H1 (cell line): Measurements from ENCODE around the gene TSHZ2. TPM values are rescaled to one million over a fixed set of nuclear protein-coding genes. Genes with fewer than 3 reads are reported as not detected.

Experiments
- CTCF ChIA-PET: fragments of 300-600 bp; sonication (Branson Sonifier 250); formaldehyde crosslinking; loops from one replicate; lab custom pipeline; 2021; ENCODE audit not compliant: partially characterized antibody; lab: Charles Lee
- POLR2A ChIA-PET: fragments of 300-600 bp; sonication (Branson Sonifier 250); formaldehyde crosslinking; loops from one replicate; lab custom pipeline; 2021; ENCODE audit warnings: inconsistent platforms; ENCODE audit not compliant: partially characterized antibody; lab: Charles Lee
- DNase-seq, 2 experiments: peaks; one replicate each; pipeline versions ENCODE4 v3.0.0 to v3.0.0-alpha.2; 2010 to 2022; ENCODE audit warnings: low spot score in 2 of 2, low read depth in 1 of 2, mixed read lengths in 1 of 2
- FAIRE-seq: peaks from 2 replicates; lab custom pipeline; 2011; peaks lifted over from hg19 to GRCh38; lab: Jason Lieb, UNC
- H2AFZ ChIP-seq: 2 replicates; pipeline ENCODE4 v1.8.1; 2012; ENCODE audit warnings: low read length, inconsistent platforms
- H2AK5ac ChIP-seq: 2 replicates; pipeline ENCODE4 v1.6.1; 2013; ENCODE audit warnings: low read depth, low read length
- H2BK120ac ChIP-seq: replicated peaks from 2 replicates; pipeline ENCODE3; 2013; ENCODE audit warnings: low read depth, low read length, inconsistent platforms
- H2BK12ac ChIP-seq: 2 replicates; pipeline ENCODE4 v1.6.1; 2013; ENCODE audit warnings: low read depth, low read length
- H2BK15ac ChIP-seq: 2 replicates; pipeline ENCODE4 v1.6.1; 2013; ENCODE audit warnings: low read length
- H2BK20ac ChIP-seq: 2 replicates; pipeline ENCODE4 v1.6.1; 2013; ENCODE audit warnings: low read length
- H2BK5ac ChIP-seq: 2 replicates; pipeline ENCODE4 v1.6.1; 2013; ENCODE audit warnings: low read depth, low read length
- H3K14ac ChIP-seq: 2 replicates; pipeline ENCODE4 v1.6.1; 2013; ENCODE audit warnings: inconsistent platforms; ENCODE audit not compliant: insufficient read length
- H3K18ac ChIP-seq: 2 replicates; pipeline ENCODE4 v1.6.1; 2013; ENCODE audit warnings: low read length; ENCODE audit errors: extremely low read depth
- H3K23ac ChIP-seq: 2 replicates; pipeline ENCODE4 v1.6.1; 2013; ENCODE audit warnings: inconsistent platforms; ENCODE audit not compliant: insufficient read length
- H3K23me2 ChIP-seq: 2 replicates; pipeline ENCODE4 v1.6.1; 2013; ENCODE audit warnings: low read depth, low read length
- H3K27ac ChIP-seq: 2 replicates; pipeline ENCODE4 v1.6.1; 2011; ENCODE audit warnings: low read depth, low read length, inconsistent platforms
- H3K27me3 ChIP-seq, 4 experiments: replicated peaks in 1 of 4; 1 replicate in 1 of 4; 2 replicates in 3 of 4; pipeline versions ENCODE4 v1.6.1 to v1.8.1; 2011 to 2013; ENCODE audit warnings: low read length in 3 of 4, mild to moderate bottlenecking in 3 of 4, inconsistent platforms in 2 of 4, mixed read lengths in 2 of 4, moderate library complexity in 1 of 4; ENCODE audit not compliant: control insufficient read depth in 3 of 4, insufficient read depth in 3 of 4; ENCODE audit errors: extremely low read depth in 1 of 4
- H3K36me3 ChIP-seq, 4 experiments: 2 replicates each; pipeline versions ENCODE4 v1.6.1 to v1.8.1; 2011 to 2013; ENCODE audit warnings: mild to moderate bottlenecking in 4 of 4, low read length in 3 of 4, moderate library complexity in 2 of 4, control low read depth in 1 of 4, inconsistent platforms in 1 of 4; ENCODE audit not compliant: insufficient read depth in 4 of 4, control insufficient read depth in 2 of 4
- H3K4ac ChIP-seq: replicated peaks from 2 replicates; pipeline ENCODE3; 2013; ENCODE audit warnings: low read length, low read depth, mixed read lengths, inconsistent platforms; ENCODE audit not compliant: insufficient read length
- H3K4me1 ChIP-seq, 4 experiments: replicated peaks in 1 of 4; 1 replicate in 1 of 4; 2 replicates in 3 of 4; pipeline versions ENCODE4 v1.6.1 to v1.8.1; 2011 to 2013; ENCODE audit warnings: low read length in 3 of 4, inconsistent platforms in 2 of 4, mixed read lengths in 1 of 4; ENCODE audit not compliant: insufficient read depth in 4 of 4, control insufficient read depth in 3 of 4
- H3K4me2 ChIP-seq, 2 experiments: 2 replicates each; pipeline versions ENCODE4 v1.6.1 to v1.8.1; 2011 to 2013; ENCODE audit warnings: low read depth in 2 of 2, low read length in 2 of 2, control low read depth in 1 of 2, inconsistent platforms in 1 of 2, mild to moderate bottlenecking in 1 of 2; ENCODE audit not compliant: insufficient read depth in 1 of 2
- H3K4me3 ChIP-seq, 4 experiments: fragments of 200-600, 300-600 bp in 1 of 4; sonication (generic), shearing (Covaris generic), sonication (Bioruptor Twin) in 1 of 4; 2 replicates each; pipeline versions ENCODE4 v1.5.1 to v1.8.1; 2011 to 2016; ENCODE audit warnings: low read length in 4 of 4, low read depth in 3 of 4, control low read depth in 2 of 4, inconsistent platforms in 2 of 4, mild to moderate bottlenecking in 2 of 4, mixed read lengths in 1 of 4, moderate library complexity in 1 of 4; ENCODE audit not compliant: insufficient read depth in 2 of 4; ENCODE audit errors: extremely low read depth in 1 of 4
- H3K56ac ChIP-seq: replicated peaks from 2 replicates; pipeline ENCODE3; 2013; ENCODE audit warnings: low read depth, mild to moderate bottlenecking, mixed read lengths, low read length, inconsistent platforms; ENCODE audit not compliant: insufficient read length
- H3K79me1 ChIP-seq: 2 replicates; pipeline ENCODE4 v1.6.1; 2013; ENCODE audit warnings: low read depth, low read length, control low read depth
- H3K79me2 ChIP-seq, 2 experiments: 2 replicates each; pipeline versions ENCODE4 v1.6.1 to v1.8.1; 2012 to 2013; ENCODE audit warnings: low read length in 2 of 2, mild to moderate bottlenecking in 2 of 2, inconsistent platforms in 1 of 2; ENCODE audit not compliant: insufficient read depth in 2 of 2, control insufficient read depth in 1 of 2
- H3K9ac ChIP-seq, 4 experiments: replicated peaks in 1 of 4; 1 replicate in 1 of 4; 2 replicates in 3 of 4; pipeline versions ENCODE4 v1.6.1 to v1.8.1; 2011 to 2013; ENCODE audit warnings: low read depth in 3 of 4, low read length in 3 of 4, control low read depth in 2 of 4, mild to moderate bottlenecking in 2 of 4, moderate library complexity in 2 of 4, inconsistent platforms in 1 of 4; ENCODE audit errors: extremely low read depth in 1 of 4
- H3K9me3 ChIP-seq, 2 experiments: 2 replicates each; pipeline versions ENCODE4 v1.6.1 to v1.8.1; 2012 to 2013; ENCODE audit warnings: mild to moderate bottlenecking in 2 of 2, moderate library complexity in 2 of 2, control low read depth in 1 of 2, inconsistent platforms in 1 of 2, low read depth in 1 of 2, low read length in 1 of 2, mixed read lengths in 1 of 2; ENCODE audit not compliant: insufficient read depth in 2 of 2
- H4K20me1 ChIP-seq, 2 experiments: replicated peaks in 1 of 2; 2 replicates each; pipeline versions ENCODE3 to v1.8.1; 2011 to 2013; ENCODE audit warnings: inconsistent platforms in 2 of 2, low read length in 2 of 2, mild to moderate bottlenecking in 1 of 2; ENCODE audit not compliant: insufficient read depth in 2 of 2, control insufficient read depth in 1 of 2
- H4K5ac ChIP-seq: 2 replicates; pipeline ENCODE4 v1.6.1; 2013; ENCODE audit warnings: low read length, low read depth, mixed read lengths, inconsistent platforms; ENCODE audit not compliant: insufficient read length
- H4K8ac ChIP-seq: 2 replicates; pipeline ENCODE4 v1.8.0; 2013; ENCODE audit warnings: mild to moderate bottlenecking, moderate library complexity, low read length, inconsistent platforms; ENCODE audit not compliant: insufficient read depth; ENCODE audit errors: extremely low read depth
- H4K91ac ChIP-seq: replicated peaks from 2 replicates; pipeline ENCODE3; 2013; ENCODE audit warnings: low read length, mixed read lengths, inconsistent platforms; ENCODE audit not compliant: insufficient read length
- EGR1 ChIP-seq: IDR thresholded peaks from 2 replicates; pipeline ENCODE4 v1.6.1; 2011; ENCODE audit warnings: low read depth, low read length, borderline replicate concordance
- WGBS, 2 experiments: shearing (Covaris generic) in 1 of 2; methylation state at CpG; one replicate each; pipeline versions ENCODE4 v1.1.6 to v1.1.7; 2013 to 2015; ENCODE audit warnings: low lambda C conversion rate in 2 of 2, mixed read lengths in 2 of 2, inconsistent platforms in 1 of 2, low coverage in 1 of 2, missing lambda C conversion rate in 1 of 2; ENCODE audit not compliant: insufficient replicate concordance in 2 of 2, insufficient coverage in 1 of 2, insufficient read length in 1 of 2; ENCODE audit errors: extremely low coverage in 1 of 2, missing lambda C conversion rate in 1 of 2; 5-methylcytosine and 5-hydroxymethylcytosine counted together
- polyA plus RNA-seq, 7 experiments: library from polyadenylated mRNA; depleted of rRNA in 3 of 7; stranded (reverse) in 5 of 7; unstranded in 2 of 7; fragments of >200 nt in 5 of 7; fragments of 200-250 nt in 2 of 7; gene quantifications; 1 replicate in 5 of 7; 2 replicates in 1 of 7; 4 replicates in 1 of 7; pipeline versions ENCODE4 v1.2.1 to v1.2.3, GENCODE V29; 2011 to 2013; ENCODE audit warnings: missing spikeins in 2 of 7, mixed read lengths in 2 of 7
- total RNA-seq: library from RNA; stranded (reverse); fragmentation: NEBNext Ultra II Directional; extraction: Animal tissue kit (Norgen Biotek cat#: 25700); gene quantifications from 2 replicates; pipeline ENCODE4 v1.2.1, GENCODE V29; 2021

The TSHZ2 gene
- total and polyA plus RNA-seq, 2 of the 8 experiments (the other 6 are each of a cell fraction or from before 2014, with no cell fraction given), result 0.14 to 0.30 TPM

- H4K91ac ChIP-seq, result no peak overlapping the region
- FAIRE-seq, result no peak
- no peaks in the 10 kb centered on the region for H3K79me2 ChIP-seq
- no peak for TF ChIP-seq EGR1
These were observed 393.4 kb downstream of the TSHZ2 start for GRCh38 chr20:53365539-53366075.

More at GRCh38 chr20:53365539-53366075, 393.4 kb downstream of the TSHZ2 start:
- Histone ChIP-seq H4K8ac (no peak overlapping the region), H2BK20ac (no peak overlapping the region), H3K9me3 (no peaks in the 10 kb centered on the region), H3K18ac (no peak overlapping the region), H2AK5ac (no peak overlapping the region), H3K4me1 (no peaks in the 10 kb centered on the region), H2BK15ac (no peak overlapping the region), H3K27me3 (no peaks in the 10 kb centered on the region), H3K4me2 (no peak overlapping the region), H3K4ac (no peak overlapping the region), H3K9ac (no peak overlapping the region), H3K36me3 (no peaks in the 10 kb centered on the region), H3K14ac (no peak overlapping the region), H3K23me2 (no peaks in the 10 kb centered on the region), H2AFZ (no peak overlapping the region), H3K4me3 (no peak overlapping the region), H2BK5ac (no peak overlapping the region), H3K27ac (no peak overlapping the region), H3K23ac (no peak overlapping the region), H3K56ac (no peak overlapping the region), H3K79me1 (no peaks in the 10 kb centered on the region), H4K20me1 (no peaks in the 10 kb centered on the region), H4K5ac (no peak overlapping the region), H2BK12ac (no peak overlapping the region), H2BK120ac (no peak overlapping the region)
- CTCF ChIA-PET, result interaction anchor here (0.8 kb wide), 1 partner anchor 73 kb away, joined by 4 read pairs; no protein-coding TSS in a partner anchor
- no peak for DNase-seq
- POLR2A ChIA-PET, result no interaction called here
- 100% methylated on average over 2 of the region's 2 CpGs; no CpG with 5 or more reads in 1 of the 2 experiments for WGBS, 2 experiments
